ENCODE measurements around the gene PTPN22.

Gene PTPN22

GRCh38 chr1:113871597-113872113, at the start of gene PTPN22:
PTPN22 (minus strand) TSS chr1:113871712.
- TF ChIP-seq, protein P1, sequence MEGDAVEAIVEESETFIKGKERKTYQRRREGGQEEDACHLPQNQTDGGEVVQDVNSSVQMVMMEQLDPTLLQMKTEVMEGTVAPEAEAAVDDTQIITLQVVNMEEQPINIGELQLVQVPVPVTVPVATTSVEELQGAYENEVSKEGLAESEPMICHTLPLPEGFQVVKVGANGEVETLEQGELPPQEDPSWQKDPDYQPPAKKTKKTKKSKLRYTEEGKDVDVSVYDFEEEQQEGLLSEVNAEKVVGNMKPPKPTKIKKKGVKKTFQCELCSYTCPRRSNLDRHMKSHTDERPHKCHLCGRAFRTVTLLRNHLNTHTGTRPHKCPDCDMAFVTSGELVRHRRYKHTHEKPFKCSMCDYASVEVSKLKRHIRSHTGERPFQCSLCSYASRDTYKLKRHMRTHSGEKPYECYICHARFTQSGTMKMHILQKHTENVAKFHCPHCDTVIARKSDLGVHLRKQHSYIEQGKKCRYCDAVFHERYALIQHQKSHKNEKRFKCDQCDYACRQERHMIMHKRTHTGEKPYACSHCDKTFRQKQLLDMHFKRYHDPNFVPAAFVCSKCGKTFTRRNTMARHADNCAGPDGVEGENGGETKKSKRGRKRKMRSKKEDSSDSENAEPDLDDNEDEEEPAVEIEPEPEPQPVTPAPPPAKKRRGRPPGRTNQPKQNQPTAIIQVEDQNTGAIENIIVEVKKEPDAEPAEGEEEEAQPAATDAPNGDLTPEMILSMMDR (IDR thresholded peaks at IDR 0.05; ENCODE audit: insufficient read depth, missing control alignments), result no peak
- FAIRE-seq, result no peak
- DNase-seq (ENCODE audit: insufficient read length, low spot score), result no peak

DNA sequence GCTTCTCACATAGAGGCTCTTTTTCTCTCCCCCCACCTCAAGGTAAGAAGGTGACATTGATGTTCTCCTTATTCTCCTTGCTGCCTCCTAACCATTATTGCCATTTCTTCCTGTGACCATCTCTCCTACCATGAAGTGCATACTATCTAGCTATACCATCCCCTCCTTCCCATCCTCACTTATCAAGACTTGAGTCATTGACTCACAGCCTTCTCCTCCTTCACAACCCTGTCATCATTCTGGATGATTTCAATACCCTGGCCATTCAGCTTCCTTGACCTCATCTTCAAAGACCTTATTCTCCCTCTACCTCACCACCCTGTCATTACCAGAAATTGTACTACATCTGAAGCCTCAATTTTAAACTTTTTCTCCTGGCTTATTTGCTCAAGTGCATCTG, 46.7 kb upstream of the PTPN22 start:
- no peak for DNase-seq (ENCODE audit: insufficient read length, low spot score)
- FAIRE-seq, result no peak
- TF ChIP-seq, protein P1 (IDR thresholded peaks at IDR 0.05; ENCODE audit: insufficient read depth, missing control alignments), result no peak

DNA sequence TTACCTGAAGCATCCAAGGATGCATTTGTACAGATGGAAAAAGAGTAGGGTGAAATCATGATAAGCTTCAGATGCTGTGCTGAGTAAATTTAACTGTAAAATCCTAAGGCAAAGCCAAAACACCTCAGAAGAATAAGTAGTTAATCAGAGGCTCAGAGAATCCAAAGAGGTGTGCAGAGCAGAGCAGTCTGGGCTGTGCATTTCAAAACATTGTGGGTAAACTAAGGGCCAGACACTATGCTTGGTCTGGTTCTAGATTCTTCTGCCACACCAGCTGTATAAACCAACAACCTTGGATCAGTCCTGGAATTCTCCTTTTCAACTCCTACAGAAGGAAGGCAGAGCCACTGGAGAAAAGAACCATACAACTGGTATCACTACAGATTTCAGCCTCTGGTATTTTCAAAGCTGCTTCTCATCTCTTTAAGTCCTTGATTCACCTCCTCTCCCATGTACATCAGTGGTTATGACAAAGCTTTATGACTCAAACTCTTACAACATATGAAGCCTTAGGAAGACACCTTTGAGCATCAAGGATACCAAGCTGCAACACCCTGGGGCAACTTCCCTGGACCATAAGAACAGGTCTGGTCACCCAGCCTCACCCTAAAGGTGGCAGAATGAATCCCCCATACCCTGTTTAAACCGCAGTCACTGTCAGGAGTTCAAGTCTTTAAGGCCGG, 46.0 kb upstream of the PTPN22 start:
- TF ChIP-seq, protein P1 (IDR thresholded peaks at IDR 0.05; ENCODE audit: insufficient read depth, missing control alignments), result no peak
- FAIRE-seq (no peak), DNase-seq (ENCODE audit: insufficient read length, low spot score) (no peak)

DNA sequence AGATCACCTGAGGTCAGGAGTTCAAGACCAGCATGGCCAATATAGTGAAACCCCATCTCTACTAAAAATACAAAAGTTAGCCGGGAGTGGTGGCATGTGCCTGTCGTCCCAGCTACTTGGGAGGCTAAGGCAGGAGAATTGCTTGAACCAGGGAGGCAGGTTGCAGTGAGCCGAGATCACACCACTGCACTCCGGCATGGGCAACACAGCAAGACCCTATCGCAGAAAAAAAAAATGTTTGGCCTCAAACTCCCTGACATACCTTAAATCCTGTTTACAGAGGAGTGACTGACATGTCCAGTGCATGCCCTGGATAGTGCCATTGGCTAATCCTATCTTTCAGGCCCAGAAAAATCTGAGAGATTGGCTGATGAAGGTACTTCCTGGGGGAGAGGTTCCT, 45.5 kb upstream of the PTPN22 start:
- DNase-seq (ENCODE audit: insufficient read length, low spot score) (no peak), FAIRE-seq (no peak)
- TF ChIP-seq, protein P1 (IDR thresholded peaks at IDR 0.05; ENCODE audit: insufficient read depth, missing control alignments), result no peak

- FAIRE-seq (no peak), DNase-seq (ENCODE audit: insufficient read length, low spot score) (no peak)
These were observed 42.6 kb upstream of the PTPN22 start for GRCh38 chr1:113913887-113914664.

GRCh38 chr1:113913312-113913668, 41.8 kb upstream of the PTPN22 start:
- FAIRE-seq (no peak), DNase-seq (ENCODE audit: insufficient read length, low spot score) (no peak)
- TF ChIP-seq, protein P1 (IDR thresholded peaks at IDR 0.05; ENCODE audit: insufficient read depth, missing control alignments), result no peak

More at GRCh38 chr1:113913887-113914664, 42.6 kb upstream of the PTPN22 start:
- TF ChIP-seq, protein P1 (IDR thresholded peaks at IDR 0.05; ENCODE audit: insufficient read depth, missing control alignments), result no peak
